C4-2B (cell line): ENCODE measurements around the gene BNIP1.

ENCODE experiments used
- H3K27ac ChIP-seq: fragments of 450-650 bp; 2 replicates; pipeline ENCODE4 v1.5.1; 2017
- CTCF ChIP-seq: fragments of 450-650 bp; conservative IDR thresholded peaks from 2 replicates; pipeline ENCODE4 v1.5.1; 2017; ENCODE audit warnings: mild to moderate bottlenecking
- ZFX ChIP-seq: fragments of 450-650 bp; IDR thresholded peaks from 2 replicates; pipeline ENCODE4 v1.6.1; 2017

The BNIP1 gene

GRCh38 chr5:173191015-173191414, 46.7 kb downstream of the BNIP1 start:
- TF ChIP-seq ZFX (no peak), CTCF (no peak)

DNA sequence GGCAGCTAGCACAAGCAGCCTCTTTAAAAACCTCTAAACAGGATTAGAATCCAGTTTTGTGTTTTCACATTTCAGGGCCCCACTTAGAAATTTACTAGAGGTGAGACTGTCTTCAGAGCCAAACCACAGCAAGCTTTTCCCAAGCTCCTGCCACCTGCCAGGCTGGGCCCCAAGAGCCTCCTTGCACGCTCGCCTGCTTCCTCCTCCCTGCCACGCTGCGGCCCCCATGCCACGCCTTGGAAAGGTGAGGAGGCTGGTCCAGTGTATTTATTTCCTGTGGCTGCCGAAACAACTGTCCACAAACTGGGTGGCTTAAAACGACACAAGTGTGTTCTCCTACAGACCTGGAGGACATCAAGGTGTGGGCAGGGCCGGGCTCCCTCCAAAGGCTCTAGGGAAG, 47.2 kb downstream of the BNIP1 start:
- TF ChIP-seq CTCF, result no peak
- no peak for TF ChIP-seq ZFX

More at GRCh38 chr5:173191015-173191414, 46.7 kb downstream of the BNIP1 start:
- H3K27ac ChIP-seq, result no peak overlapping the region

GRCh38 chr5:173192561-173192960, 48.2 kb downstream of the BNIP1 start:
- H3K27ac ChIP-seq, result no peak overlapping the region
- TF ChIP-seq CTCF (no peak), ZFX (no peak)

More for the DNA sequence above, 47.2 kb downstream of the BNIP1 start:
- no peak overlapping the region for H3K27ac ChIP-seq

DNA sequence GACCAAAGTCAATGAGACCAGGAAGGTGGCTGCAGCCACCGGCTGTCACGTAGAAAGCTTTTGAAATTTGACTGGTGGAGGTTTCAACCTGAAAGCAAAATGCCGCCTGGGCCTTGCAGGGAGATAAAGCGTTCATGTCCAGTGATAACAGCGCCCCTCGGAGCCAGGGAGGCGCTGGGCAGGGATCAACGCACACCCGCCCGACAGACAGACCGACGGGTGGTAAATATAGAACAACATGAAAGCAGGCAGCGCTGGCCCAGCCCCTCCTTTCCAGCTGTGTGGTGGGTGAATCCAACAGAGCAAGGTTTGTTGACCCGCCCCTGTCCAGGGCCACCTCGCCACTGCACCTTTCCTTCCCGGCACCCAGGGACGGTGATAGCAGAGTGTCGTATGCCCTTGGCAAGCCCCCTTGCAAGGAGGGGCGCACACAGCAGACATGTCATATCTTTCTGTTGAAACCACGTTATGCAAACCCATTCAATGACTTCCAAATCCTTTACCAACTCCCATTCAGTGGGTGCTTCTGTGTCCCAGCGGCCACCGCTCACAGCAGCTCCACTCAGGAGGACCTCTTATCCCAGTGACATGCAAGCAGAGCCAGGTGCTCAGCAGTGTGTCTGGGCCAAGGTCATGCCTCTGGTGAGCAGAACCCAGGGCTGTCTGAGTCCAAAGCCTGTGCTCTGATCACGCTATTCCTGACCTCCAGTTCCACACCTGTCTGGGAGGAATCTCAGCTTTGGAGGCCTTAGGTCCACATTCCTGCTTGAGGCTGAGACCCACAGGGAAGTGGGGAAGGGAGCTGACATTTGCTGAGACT, 52.0 kb downstream of the BNIP1 start:
- H3K27ac ChIP-seq, result no peak overlapping the region
- TF ChIP-seq CTCF (no peak), ZFX (no peak)

- H3K27ac ChIP-seq, result no peak overlapping the region
- no peak for TF ChIP-seq ZFX
- TF ChIP-seq CTCF, result no peak
Measured at GRCh38 chr5:173197375-173197891, 53.1 kb downstream of the BNIP1 start.

GRCh38 chr5:173198049-173198448, 53.7 kb downstream of the BNIP1 start:
- TF ChIP-seq ZFX (no peak), CTCF (no peak)
- H3K27ac ChIP-seq, result no peak overlapping the region

DNA sequence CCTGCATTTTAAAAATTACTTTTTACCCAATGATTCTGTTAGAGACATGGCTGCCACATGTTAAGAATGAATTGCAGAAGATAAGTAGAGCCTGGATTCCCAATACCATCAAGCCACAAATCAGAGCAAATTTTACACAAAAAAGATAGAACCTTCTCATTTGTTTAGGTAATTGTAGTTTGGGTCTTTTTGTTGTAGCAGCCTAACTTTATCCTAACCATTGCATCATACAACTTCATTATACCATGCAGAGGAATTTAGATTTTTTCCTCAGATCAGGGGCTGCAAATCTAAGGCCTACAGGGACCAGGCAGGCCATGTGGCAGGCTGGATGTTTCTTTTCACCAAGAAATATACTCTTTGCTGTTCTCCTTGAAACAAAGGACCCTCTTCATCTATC, 56.0 kb downstream of the BNIP1 start:
- no peak for TF ChIP-seq CTCF
- no peak for TF ChIP-seq ZFX
- no peak overlapping the region for H3K27ac ChIP-seq
